ENCODE data around the gene ARSJ. TPM values are rescaled to one million over a fixed set of nuclear protein-coding genes. Genes with fewer than 3 reads are reported as not detected.
A peak's percentile ranks its signal among the peaks of the same experiment; 100 is the strongest.

ARSJ gene
- polyA plus RNA-seq, 1 donor: 11.3 TPM

DNA sequence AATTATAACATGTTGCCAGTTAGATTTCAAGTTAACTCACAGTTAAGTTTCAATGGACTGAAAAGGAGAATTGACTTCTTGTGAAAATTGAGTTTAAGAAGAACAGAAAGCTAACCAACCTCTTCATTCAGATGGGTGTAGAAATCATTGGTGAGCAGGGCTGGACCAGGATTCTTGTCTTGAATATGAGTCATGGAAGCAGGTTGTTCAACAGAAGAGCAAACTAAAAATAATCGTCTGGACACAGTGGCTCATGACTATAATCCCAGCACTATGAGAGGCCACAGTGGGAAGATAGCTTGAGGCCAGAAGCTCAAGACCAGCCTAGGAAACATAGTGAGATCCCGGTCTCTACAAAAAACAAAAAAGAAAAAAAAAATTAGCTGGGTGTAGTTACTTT is 98.2 kb downstream of the ARSJ start:
- Histone ChIP-seq H3K27ac (ENCODE audit: low read length) (no peak overlapping the region), H3K4me1 (ENCODE audit: control insufficient read depth, insufficient read depth, low read length) (no peaks in the 10 kb centered on the region), H3K36me3 (ENCODE audit: control insufficient read depth, insufficient read depth, low read length) (no peaks in the 10 kb centered on the region), H3K27me3 (ENCODE audit: control insufficient read depth, insufficient read depth, low read length) (no peaks in the 10 kb centered on the region), H3K9me3 (ENCODE audit: control insufficient read depth, low read depth, low read length) (no peaks in the 10 kb centered on the region), H3K4me3 (ENCODE audit: low read length) (no peak overlapping the region)
- DNase-seq: no peak
- 100% methylated on average over 1 of the region's 2 CpGs for WGBS (ENCODE audit: insufficient coverage, low lambda C conversion rate)

DNA sequence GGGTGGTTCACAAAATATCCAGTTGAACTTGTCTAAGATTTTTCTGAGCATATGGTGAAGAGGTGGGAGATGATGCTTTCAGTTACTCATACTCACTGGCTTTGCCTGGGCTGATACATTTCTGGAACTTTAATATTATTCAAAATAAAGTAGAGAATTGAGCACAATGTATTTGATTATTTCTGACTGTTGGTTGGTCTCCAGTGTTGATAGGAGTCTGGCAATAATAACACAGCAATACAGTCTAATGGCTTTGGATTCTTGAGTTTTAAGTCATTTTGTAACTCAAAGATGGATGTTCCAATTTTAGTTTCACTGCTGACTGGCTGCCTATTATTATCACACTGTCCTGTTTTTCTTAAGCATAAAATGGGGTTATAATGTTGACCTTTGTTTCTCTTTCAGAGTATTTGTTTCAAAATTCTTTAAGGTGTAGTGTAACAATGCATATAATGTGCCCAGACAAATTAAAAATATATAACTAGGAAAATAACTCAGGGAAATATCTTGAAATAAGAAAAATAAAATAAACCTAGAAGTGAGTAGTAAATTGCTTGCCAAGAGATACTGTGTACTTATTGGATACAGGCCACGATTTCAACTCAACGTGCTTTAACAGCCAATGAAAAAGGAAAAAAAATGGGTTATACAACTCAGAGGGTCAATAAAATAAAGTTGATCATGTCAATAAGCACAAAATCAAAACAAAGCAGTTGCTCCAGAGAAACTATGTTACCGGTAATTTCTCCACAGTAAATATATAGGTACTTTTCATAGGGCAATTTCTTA is 99.0 kb downstream of the ARSJ start:
- Histone ChIP-seq H3K27me3 (ENCODE audit: control insufficient read depth, insufficient read depth, low read length) (no peaks in the 10 kb centered on the region), H3K27ac (ENCODE audit: low read length) (no peak overlapping the region), H3K4me1 (ENCODE audit: control insufficient read depth, insufficient read depth, low read length) (no peaks in the 10 kb centered on the region), H3K36me3 (ENCODE audit: control insufficient read depth, insufficient read depth, low read length) (no peaks in the 10 kb centered on the region), H3K9me3 (ENCODE audit: control insufficient read depth, low read depth, low read length) (no peaks in the 10 kb centered on the region), H3K4me3 (ENCODE audit: low read length) (no peak overlapping the region)
- DNase-seq: no peak
- WGBS (ENCODE audit: insufficient coverage, low lambda C conversion rate): 50% methylated on average over 2 of the region's 3 CpGs

DNA sequence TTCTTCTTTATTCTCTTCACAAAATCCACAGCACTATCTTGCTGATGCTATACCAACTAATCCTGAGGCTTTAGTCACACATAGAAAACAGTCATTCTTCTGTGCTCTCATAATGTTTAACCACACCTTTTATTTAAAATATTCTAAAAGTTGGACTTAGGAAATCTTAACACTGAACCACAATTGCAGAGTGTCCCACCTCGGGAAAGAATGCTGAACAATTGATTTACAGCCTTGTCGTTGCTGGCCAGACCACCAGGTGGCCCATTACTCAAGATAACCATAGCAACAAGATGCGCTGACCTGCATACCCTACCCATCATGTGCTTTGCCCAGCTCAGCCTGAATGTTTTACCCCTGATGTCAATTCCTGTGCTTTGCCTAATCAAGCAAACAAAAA is 100.8 kb downstream of the ARSJ start:
- WGBS (ENCODE audit: insufficient coverage, low lambda C conversion rate): no CpG with 5 or more reads among the region's 3 CpGs
- DNase-seq: peak in 1 of 2 donors; percentile 11
- Histone ChIP-seq H3K27me3 (ENCODE audit: control insufficient read depth, insufficient read depth, low read length) (no peaks in the 10 kb centered on the region), H3K4me1 (ENCODE audit: control insufficient read depth, insufficient read depth, low read length) (no peaks in the 10 kb centered on the region), H3K27ac (ENCODE audit: low read length) (no peak overlapping the region), H3K36me3 (ENCODE audit: control insufficient read depth, insufficient read depth, low read length) (no peaks in the 10 kb centered on the region), H3K9me3 (ENCODE audit: control insufficient read depth, low read depth, low read length) (no peaks in the 10 kb centered on the region), H3K4me3 (ENCODE audit: low read length) (no peak overlapping the region)

DNA sequence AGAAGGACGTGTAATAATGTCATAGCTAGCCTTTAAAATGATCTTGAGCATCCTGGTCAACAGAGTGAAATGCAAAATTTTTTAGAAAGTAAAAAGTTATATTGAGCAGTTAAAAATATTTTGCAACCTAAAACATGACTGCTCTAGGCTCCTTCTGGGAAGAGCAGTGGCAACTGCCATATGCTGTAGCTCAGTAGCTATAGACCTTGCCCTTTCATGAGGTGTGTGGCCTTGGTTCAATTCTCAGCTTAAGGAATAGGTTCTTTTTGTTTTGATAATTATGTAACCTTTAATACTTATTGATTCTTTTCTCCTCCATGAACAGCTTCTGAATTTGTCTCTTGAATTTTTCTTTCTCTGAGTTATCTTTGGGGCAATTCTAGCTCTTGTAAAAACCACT is 105.0 kb downstream of the ARSJ start:
- H3K27me3 ChIP-seq (ENCODE audit: control insufficient read depth, insufficient read depth, low read length): no peaks in the 10 kb centered on the region
- 100% methylated on average over 1 of the region's 1 CpG for WGBS (ENCODE audit: insufficient coverage, low lambda C conversion rate)
- H3K36me3 ChIP-seq (ENCODE audit: control insufficient read depth, insufficient read depth, low read length): no peaks in the 10 kb centered on the region
- DNase-seq: no peak
- H3K27ac ChIP-seq (ENCODE audit: low read length): no peak overlapping the region
- no peaks in the 10 kb centered on the region for H3K9me3 ChIP-seq (ENCODE audit: control insufficient read depth, low read depth, low read length)
- H3K4me1 ChIP-seq (ENCODE audit: control insufficient read depth, insufficient read depth, low read length): no peaks in the 10 kb centered on the region
- H3K4me3 ChIP-seq (ENCODE audit: low read length): no peak overlapping the region

DNA sequence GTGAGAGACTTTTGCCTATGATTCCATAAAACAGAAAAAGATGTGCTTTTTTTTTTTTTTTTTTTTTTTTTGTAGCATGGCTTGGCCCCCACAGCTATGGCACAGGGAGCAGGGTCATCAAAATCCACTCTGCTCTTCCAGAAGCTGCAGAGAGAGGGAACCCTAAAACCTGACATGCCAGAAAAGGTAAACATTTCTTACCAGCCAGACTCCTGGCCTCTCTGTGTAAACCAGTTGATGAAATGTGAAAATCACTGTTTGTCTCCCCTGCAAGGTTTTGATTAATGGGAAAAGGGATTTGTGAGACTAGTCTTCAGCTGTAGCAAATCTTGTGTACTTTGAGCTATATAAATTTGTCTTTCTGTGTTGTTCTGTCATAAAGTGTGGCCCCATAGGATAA is 105.9 kb downstream of the ARSJ start:
- Histone ChIP-seq H3K36me3 (ENCODE audit: control insufficient read depth, insufficient read depth, low read length) (no peaks in the 10 kb centered on the region), H3K9me3 (ENCODE audit: control insufficient read depth, low read depth, low read length) (no peaks in the 10 kb centered on the region), H3K27me3 (ENCODE audit: control insufficient read depth, insufficient read depth, low read length) (no peaks in the 10 kb centered on the region), H3K4me1 (ENCODE audit: control insufficient read depth, insufficient read depth, low read length) (no peaks in the 10 kb centered on the region), H3K27ac (ENCODE audit: low read length) (no peak overlapping the region), H3K4me3 (ENCODE audit: low read length) (no peak overlapping the region)
- no peak for DNase-seq

DNA sequence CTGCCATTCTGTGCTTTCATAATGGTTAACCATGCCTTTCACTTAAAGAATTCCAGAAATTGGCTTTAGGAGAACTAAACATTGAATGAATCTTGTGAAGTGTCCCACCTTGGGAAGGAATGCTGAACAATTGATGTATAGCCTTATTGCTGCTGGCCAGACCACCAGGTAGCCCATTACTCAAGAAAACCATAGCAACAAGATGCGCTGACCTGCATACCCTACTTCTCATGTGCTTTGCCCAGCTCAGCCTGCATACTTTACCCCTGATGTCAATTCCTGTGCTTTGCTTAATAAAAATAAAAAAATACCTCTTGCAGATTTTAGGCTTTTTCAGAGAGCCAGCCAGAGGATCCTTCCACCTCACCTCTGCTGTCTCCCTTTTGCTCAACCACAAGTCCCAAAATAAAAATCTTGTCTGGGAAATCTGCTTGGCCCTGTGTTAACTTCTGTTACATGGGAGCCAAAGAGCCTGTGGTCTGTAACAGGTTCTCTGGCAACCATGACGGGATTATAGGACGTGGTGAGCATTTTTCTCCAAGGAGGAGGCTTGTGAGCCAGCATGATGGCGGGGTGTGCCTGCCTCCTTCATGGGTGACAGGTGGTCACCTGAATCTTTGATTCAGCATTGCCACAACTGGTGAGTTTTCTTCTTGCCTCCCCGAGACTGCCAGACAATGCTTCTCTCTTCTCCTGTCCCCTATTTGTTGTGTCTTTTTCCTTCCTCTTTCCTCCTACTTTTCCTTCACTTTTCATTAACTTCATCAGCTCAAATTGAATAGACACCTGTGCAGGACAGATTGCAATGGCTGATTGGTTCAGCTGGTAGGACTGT is 106.8 kb downstream of the ARSJ start:
- no CpG with 5 or more reads among the region's 5 CpGs for whole genome bisulfite sequencing (ENCODE audit: insufficient coverage, low lambda C conversion rate)
- H3K27ac ChIP-seq (ENCODE audit: low read length): no peak overlapping the region
- no peaks in the 10 kb centered on the region for H3K36me3 ChIP-seq (ENCODE audit: control insufficient read depth, insufficient read depth, low read length)
- no peaks in the 10 kb centered on the region for H3K9me3 ChIP-seq (ENCODE audit: control insufficient read depth, low read depth, low read length)
- H3K27me3 ChIP-seq (ENCODE audit: control insufficient read depth, insufficient read depth, low read length): no peaks in the 10 kb centered on the region
- no peak for DNase-seq
- H3K4me3 ChIP-seq (ENCODE audit: low read length): no peak overlapping the region
- H3K4me1 ChIP-seq (ENCODE audit: control insufficient read depth, insufficient read depth, low read length): no peaks in the 10 kb centered on the region

DNA sequence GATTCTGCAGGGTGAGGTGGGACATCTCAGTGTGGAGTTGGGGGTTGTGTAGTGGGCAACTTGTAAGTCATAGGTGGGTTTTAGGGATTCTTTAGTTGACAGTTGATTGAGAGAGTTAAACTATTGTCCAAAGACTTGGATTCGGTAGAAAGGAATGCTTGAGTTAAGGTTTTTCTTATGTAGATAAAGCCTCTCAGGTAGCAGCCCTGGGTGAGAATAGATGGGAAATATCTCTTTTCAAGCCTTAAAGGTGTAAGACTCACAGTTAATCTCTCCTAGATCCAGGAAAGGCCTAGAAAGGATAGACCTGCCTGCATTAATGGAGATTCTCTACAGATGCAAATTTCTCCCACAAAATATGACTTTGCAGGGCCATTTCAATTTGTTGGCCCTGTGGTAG is 108.4 kb downstream of the ARSJ start:
- Histone ChIP-seq H3K4me1 (ENCODE audit: control insufficient read depth, insufficient read depth, low read length) (no peaks in the 10 kb centered on the region), H3K4me3 (ENCODE audit: low read length) (no peak overlapping the region), H3K36me3 (ENCODE audit: control insufficient read depth, insufficient read depth, low read length) (no peaks in the 10 kb centered on the region), H3K9me3 (ENCODE audit: control insufficient read depth, low read depth, low read length) (no peaks in the 10 kb centered on the region), H3K27ac (ENCODE audit: low read length) (no peak overlapping the region), H3K27me3 (ENCODE audit: control insufficient read depth, insufficient read depth, low read length) (no peaks in the 10 kb centered on the region)
- no peak for DNase-seq
- WGBS (ENCODE audit: insufficient coverage, low lambda C conversion rate): no CpG with 5 or more reads among the region's 1 CpG

DNA sequence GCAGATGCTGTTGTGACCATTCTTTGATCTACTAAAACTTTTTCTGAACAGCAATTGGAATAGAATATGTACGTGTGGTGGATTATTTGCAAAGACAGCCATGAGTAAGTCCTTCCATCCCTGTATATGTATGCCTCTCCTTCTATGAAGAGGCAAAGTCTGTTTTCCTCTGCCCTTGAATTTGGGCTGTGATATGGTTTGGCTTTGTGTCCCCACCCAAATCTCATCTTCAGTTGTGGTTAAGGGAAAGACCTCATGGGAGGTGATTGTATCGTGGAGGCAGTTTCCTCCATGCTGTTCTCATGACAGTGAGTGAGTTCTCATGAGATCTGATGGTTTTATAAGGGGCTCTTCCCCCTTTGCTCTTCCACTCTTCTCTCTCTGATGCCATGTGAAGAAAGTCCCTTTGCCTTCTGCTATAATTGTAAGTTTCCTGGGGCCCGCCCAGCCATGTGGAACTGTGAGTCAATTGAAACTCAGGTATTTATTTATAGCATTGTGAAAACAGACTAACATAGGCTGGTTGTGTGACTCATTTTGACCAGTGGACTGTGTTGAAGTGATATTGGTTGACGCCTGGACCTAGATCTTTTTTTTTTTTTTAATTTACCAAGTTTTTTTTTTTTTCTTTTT is 109.6 kb downstream of the ARSJ start:
- no peak overlapping the region for H3K4me3 ChIP-seq (ENCODE audit: low read length)
- WGBS (ENCODE audit: insufficient coverage, low lambda C conversion rate): 67% methylated on average over 1 of the region's 4 CpGs
- DNase-seq: peak in 1 of 2 donors; percentile 2
- H3K27me3 ChIP-seq (ENCODE audit: control insufficient read depth, insufficient read depth, low read length): no peaks in the 10 kb centered on the region
- H3K9me3 ChIP-seq (ENCODE audit: control insufficient read depth, low read depth, low read length): no peaks in the 10 kb centered on the region
- H3K36me3 ChIP-seq (ENCODE audit: control insufficient read depth, insufficient read depth, low read length): no peaks in the 10 kb centered on the region
- no peaks in the 10 kb centered on the region for H3K4me1 ChIP-seq (ENCODE audit: control insufficient read depth, insufficient read depth, low read length)
- H3K27ac ChIP-seq (ENCODE audit: low read length): no peak overlapping the region

DNA sequence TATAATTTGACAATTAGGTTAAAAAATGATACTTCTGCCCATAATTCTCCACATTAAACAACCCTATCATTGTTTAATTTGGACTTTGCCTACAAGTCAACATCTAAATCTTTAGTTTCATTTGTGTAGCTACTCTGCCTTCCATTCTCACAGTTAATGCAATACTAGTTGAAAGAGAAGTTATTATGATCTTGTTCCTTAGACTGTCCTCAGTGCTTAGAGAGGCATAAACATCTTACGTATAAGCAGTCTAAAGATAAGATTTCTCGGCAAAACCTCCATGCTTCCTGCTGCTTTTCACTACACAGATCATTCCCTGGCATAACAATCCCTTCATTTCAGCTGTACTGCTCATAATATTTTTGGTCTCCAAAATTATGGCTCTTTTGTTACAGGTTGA is 112.8 kb downstream of the ARSJ start:
- no CpG with 5 or more reads among the region's 2 CpGs for WGBS (ENCODE audit: insufficient coverage, low lambda C conversion rate)
- H3K36me3 ChIP-seq (ENCODE audit: control insufficient read depth, insufficient read depth, low read length): no peaks in the 10 kb centered on the region
- H3K27me3 ChIP-seq (ENCODE audit: control insufficient read depth, insufficient read depth, low read length): no peaks in the 10 kb centered on the region
- H3K27ac ChIP-seq (ENCODE audit: low read length): peak overlapping the region; percentile 44
- H3K9me3 ChIP-seq (ENCODE audit: control insufficient read depth, low read depth, low read length): no peaks in the 10 kb centered on the region
- H3K4me3 ChIP-seq (ENCODE audit: low read length): no peak overlapping the region
- peak; percentile 13 to 64 for DNase-seq
- no peaks in the 10 kb centered on the region for H3K4me1 ChIP-seq (ENCODE audit: control insufficient read depth, insufficient read depth, low read length)

DNA sequence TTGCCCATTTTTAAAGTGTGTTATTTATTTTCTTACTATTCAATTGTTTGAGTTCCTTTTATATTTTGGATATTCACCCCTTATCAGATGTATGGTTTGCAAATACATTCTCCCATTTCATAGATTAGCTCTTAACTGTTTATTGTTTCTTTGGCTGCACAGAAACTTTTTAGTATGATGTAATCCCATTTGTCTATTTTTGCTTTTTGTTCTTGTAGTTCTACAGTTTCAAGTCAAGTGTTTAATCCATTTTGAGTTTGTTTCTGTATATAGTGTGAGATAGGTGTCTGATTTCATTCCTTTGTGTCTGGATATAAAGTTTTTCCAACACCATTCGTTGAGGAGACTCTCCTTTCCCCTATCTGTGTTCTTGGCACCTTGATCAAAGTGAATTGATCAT is 120.5 kb downstream of the ARSJ start:
- no peak overlapping the region for H3K27ac ChIP-seq (ENCODE audit: low read length)
- H3K27me3 ChIP-seq (ENCODE audit: control insufficient read depth, insufficient read depth, low read length): no peaks in the 10 kb centered on the region
- H3K9me3 ChIP-seq (ENCODE audit: control insufficient read depth, low read depth, low read length): no peaks in the 10 kb centered on the region
- H3K36me3 ChIP-seq (ENCODE audit: control insufficient read depth, insufficient read depth, low read length): no peaks in the 10 kb centered on the region
- H3K4me1 ChIP-seq (ENCODE audit: control insufficient read depth, insufficient read depth, low read length): no peaks in the 10 kb centered on the region
- DNase-seq: no peak
- 71% methylated on average over 1 of the region's 1 CpG for WGBS (ENCODE audit: insufficient coverage, low lambda C conversion rate)
- H3K4me3 ChIP-seq (ENCODE audit: low read length): no peak overlapping the region
